GM18520 (cell line): ENCODE results near the gene NKTR.
"Not testable (repeated sequence)": the region's sequence is repeated elsewhere in the genome, so short reads cannot be mapped to it uniquely, and the experiment has no call there.

Source experiments
- ATAC-seq: cut with Tn5 transposase; IDR thresholded peaks from one replicate; pipeline ENCODE4 v1.9.1; 2021; ENCODE audit not compliant: unreplicated experiment

Gene NKTR

GRCh38 chr3:42600111-42600957 lies at the start of gene NKTR:
NKTR (plus strand) TSS chr3:42600686; CDS start chr3:42601007, 321 bp downstream.
- ATAC-seq: peak; percentile 83

- no peak for ATAC-seq
Observed at GRCh38 chr3:42552830-42553229, 47.7 kb upstream of the NKTR start.

DNA sequence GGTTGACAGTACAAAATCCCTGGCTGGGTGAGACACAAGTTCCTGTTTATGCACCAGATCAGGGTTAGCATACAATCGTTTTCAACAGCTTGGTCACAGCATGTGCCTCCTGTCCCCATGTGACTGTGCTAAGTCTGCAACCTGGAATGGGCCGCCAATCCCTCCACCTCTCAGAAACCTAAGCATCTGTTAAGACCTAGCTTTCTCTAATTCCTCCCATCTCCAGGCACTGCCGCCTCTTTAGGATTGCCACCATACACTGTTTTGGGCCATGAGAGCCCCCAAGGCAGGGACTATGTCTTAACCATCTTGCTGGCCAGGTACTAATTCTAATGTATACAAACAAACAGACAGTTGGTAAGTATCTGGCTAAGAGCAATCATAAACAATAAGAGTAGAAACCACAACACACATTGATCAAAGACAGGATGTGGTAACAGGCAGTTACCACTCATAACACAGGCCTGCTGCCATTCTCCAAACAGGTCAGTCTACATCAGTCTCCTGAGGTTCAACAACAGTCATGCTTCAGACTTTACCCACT lies 44.3 kb upstream of the NKTR start:
- no peak for ATAC-seq

GRCh38 chr3:42556817-42557216 lies 43.7 kb upstream of the NKTR start:
- ATAC-seq: not testable (repeated sequence)

GRCh38 chr3:42557854-42558253 lies 42.6 kb upstream of the NKTR start:
- ATAC-seq: no peak

GRCh38 chr3:42562047-42562907 lies 38.2 kb upstream of the NKTR start:
- ATAC-seq: no peak

DNA sequence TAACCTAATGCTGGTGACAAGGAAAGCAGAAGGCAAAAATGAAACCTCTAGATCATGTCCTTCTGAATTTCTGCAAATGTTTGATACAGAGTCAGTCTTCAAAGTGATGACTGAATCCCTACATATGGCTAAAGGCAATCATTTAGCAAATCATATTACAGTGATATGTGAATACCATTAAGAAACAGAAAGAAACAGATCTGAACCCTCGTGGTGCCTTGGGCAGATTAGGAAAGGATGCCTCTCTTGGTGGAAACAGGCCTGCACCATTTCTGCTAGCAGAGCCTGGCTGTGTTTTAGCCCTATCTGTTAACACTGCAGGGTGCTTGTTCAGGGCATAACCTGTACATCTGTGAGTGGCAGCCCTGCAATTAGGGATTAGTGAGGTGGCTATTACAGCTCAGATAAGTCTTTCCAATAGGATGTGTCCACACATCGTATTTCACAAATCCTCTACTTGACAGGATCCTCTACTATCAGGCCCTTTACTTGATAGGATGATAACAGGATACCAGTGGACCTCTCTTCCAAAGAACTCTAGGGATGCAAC lies 30.8 kb upstream of the NKTR start:
- no peak for ATAC-seq

DNA sequence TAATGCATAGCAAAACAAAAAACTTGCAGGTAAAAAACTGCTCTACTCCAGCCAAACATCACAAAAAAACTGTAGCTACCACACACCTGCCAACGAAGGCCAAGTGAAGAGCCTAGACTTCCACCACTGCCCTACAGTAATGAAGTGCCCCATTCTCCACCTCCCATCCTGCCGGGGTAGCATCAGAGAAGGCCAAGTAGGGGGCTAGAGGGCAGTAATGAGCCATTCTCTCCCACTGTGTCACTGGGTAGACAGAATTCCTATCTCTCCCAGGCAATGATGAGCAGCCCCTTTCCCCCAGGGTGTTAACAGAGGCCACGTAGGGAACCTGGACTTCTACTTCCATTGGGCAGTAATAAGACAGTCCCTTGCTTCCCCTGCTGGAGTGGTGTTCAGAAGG lies 28.2 kb upstream of the NKTR start:
- ATAC-seq: no peak

- no peak for ATAC-seq
Observed at GRCh38 chr3:42575137-42575741, 25.2 kb upstream of the NKTR start.

DNA sequence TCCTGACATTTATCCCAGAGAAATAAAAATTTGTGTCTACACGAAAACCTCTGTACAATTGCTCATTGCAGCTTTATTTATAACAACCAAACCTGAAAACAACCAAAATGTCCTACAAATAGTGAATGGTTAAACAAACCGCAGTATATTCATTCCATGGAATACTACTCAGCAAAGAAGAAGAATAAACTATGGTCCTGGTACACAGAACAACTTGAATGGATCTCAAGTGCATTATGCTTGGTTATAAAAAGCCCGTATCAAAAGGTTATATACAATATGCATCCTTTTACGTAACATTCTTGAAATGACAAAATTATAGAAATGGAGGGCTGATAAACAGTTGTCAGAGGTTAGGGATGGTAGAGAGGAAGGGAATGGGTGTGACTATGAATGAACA lies 22.4 kb upstream of the NKTR start:
- ATAC-seq: no peak

GRCh38 chr3:42579346-42579745 lies 21.1 kb upstream of the NKTR start:
- ATAC-seq: not testable (repeated sequence)

- no peak for ATAC-seq
Observed at GRCh38 chr3:42581400-42581708, 19.1 kb upstream of the NKTR start.

DNA sequence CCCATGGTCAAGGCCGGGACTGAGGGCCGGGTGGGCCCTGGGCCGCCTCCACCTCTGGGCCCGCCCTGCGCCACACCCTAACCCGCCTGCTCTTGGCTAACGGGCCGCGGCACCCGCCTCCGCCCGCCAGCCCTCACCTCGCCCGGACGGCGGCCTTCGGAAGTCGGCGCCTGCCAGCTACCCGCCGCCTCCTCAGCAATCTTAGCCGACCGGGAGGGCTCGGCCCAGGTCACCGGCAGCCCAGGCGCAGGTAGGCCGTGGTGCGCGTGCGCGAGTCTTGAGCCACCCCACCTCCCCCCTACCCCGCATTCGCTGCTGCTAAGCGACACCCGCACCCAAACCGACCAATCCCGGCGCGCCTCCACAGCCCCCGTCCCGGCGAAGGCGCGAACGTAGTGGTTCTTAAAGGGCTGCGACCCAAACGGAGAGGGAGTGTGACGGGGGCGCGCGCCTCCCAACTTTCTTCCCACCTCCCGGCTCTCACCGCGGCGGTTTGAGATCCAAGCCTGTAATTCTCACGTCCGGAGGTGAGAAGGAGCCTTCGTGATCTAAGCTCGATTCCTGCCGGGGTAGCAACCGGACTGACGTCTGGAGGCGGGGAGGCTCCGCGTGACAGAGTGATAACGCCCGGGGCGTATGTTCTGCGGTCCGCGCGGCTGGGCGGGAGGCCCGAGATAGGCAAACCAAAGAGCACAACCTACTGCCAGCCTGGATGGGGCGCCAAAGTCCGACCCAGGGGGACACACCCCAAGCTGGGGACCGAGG lies 18.6 kb upstream of the NKTR start, which contains the start of gene SEC22C:
Gene SEC22C, minus strand, starts transcription at position 259 of the 765 bp plus-strand sequence. CDS start 12,921 bp downstream, outside the sequence.
- peak; percentile 74 for ATAC-seq

DNA sequence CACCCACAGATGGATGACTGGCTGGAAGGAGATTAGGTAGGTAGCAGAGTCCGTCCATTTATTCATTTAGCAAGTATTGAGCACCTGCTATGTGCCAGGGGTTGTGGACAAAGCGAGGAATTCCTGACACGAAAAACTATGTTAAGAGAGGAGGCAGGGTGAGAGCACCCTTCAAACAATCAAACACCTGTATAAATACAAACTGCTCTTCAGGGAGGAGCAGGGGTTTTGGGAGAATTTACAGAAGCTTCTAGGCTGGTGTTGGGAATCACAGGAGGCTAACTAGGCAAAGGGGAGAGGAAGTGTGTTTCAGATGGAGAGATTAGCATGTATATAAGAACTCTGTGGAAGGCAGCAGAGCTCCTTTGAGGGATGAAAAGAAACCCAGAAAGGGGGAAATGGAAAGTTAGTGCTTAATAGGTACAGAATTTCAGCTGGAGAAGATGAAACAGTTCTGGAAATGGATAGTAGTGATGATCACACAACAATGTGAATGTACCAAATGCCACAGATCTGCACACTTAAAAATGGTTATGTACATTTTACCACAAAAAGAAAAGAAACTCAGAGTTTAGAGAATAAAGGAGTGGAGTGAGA lies 17.9 kb upstream of the NKTR start:
- ATAC-seq: no peak

- no peak for ATAC-seq
Observed at GRCh38 chr3:42588625-42589024, 11.9 kb upstream of the NKTR start.

GRCh38 chr3:42589382-42590109 lies 10.9 kb upstream of the NKTR start:
- no peak for ATAC-seq

GRCh38 chr3:42590989-42591756 lies 9.3 kb upstream of the NKTR start:
- no peak for ATAC-seq

- ATAC-seq: no peak
Observed at GRCh38 chr3:42591811-42592210, 8.7 kb upstream of the NKTR start.
